Left colon (tissue), 2 donors: ENCODE measurements around the gene PCDH9. TPM values are rescaled to one million over a fixed set of nuclear protein-coding genes. Genes with fewer than 3 reads are reported as not detected.

Source experiments
- ATAC-seq: fragments of 200-7000 bp; cut with Tn5 transposase; one replicate; pipeline ENCODE4 v1.9.1; 2020; ENCODE audit warnings: mild to moderate bottlenecking, moderate library complexity
- DNase-seq, 2 donors: peaks; one replicate each; pipeline ENCODE4 v3.0.0-alpha.2; 2020
- intact Hi-C, 2 donors: fragments of 100-400 bp; cut with DNase I in 1 of 2; cut with micrococcal nuclease in 1 of 2; formaldehyde crosslinking; loops; one replicate each; pipeline versions ENCODE4 v1.11.2 to v1.14.0; 2022; cut with DNase I, micrococcal nuclease
- total RNA-seq, 2 donors: library from RNA; stranded (reverse); fragmentation: NEBNext Ultra II Directional; extraction: Animal tissue kit (Norgen Biotek cat#: 25700); gene quantifications; one replicate each; pipeline ENCODE4 v1.2.1, GENCODE V29; 2021
- donor health status: DM: no; HTN: no; CAD: no.
- donor health status: DM: yes; HTN: yes; CAD: no.

PCDH9 gene
- total RNA-seq, 2 donors from 2014 or later = 0.61 to 1.4 TPM

DNA sequence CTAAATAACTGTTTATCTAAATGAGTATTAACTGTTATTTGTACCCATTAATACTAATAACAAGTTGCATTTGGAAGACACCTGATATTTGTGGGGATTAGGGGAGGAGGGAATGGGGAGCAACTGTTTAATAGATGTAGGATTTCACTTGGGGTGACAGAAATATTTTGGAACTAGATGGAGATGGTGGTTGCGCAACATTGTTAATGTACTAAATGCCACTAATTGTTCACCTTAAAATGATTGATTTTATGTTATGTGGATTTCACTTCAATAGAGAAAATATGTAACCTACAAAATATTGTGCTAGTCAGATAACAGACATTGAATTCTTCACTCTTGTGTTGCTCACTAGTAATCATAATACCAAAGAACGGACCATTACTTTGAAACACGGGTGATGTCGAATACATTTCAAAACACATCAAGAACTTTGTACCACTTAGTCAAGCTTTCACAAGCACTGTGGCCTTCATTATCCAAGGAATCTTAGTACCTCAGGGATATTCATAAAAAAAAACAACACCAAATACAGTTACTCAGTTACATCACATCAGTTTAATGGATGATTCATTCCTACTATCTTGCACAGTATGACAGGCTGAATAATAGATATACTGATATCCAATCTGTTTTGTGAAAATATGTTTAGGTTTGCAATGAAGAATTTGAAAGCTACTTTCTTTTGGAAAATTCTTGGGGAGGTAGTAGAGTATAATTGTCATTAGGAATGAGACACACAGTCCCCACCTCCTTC lies 721.8 kb downstream of the PCDH9 start:
- ATAC-seq (no peak), DNase-seq (no peak)
- intact Hi-C loops = no loop called here

DNA sequence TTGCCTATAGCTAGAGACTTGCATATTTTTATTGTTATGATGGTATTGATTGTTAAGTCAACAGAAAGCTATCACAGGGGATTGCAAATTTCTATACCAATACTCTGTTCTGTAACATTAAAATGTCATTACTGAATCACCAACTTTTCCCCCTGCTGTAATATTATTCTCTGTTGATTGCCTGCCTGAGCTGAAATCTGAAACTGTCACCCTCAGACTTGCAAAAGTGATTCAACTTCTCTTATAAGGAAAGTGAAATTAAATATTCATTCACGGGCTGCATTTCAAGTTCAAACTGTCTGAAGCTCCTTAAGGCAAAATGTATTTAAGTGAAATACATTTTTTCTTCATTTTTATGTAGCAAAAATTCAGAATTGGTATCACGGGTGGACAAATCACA lies 723.2 kb downstream of the PCDH9 start:
- intact Hi-C loops = no loop called here
- DNase-seq (no peak), ATAC-seq (no peak)

- intact Hi-C loops = no loop called here
- ATAC-seq (no peak), DNase-seq (no peak)
Observed at GRCh38 chr13:66506051-66506777, 723.9 kb downstream of the PCDH9 start.

- ATAC-seq = peak; percentile 54
- intact Hi-C loops = no loop called here
- no peak for DNase-seq
Observed at GRCh38 chr13:66503890-66504289, 726.2 kb downstream of the PCDH9 start.

- intact Hi-C loops = no loop called here
- DNase-seq (no peak), ATAC-seq (no peak)
Observed at GRCh38 chr13:66501181-66501580, 729.0 kb downstream of the PCDH9 start.

GRCh38 chr13:66492479-66492878 lies 737.7 kb downstream of the PCDH9 start:
- intact Hi-C loops = no loop called here
- ATAC-seq (no peak), DNase-seq (no peak)

DNA sequence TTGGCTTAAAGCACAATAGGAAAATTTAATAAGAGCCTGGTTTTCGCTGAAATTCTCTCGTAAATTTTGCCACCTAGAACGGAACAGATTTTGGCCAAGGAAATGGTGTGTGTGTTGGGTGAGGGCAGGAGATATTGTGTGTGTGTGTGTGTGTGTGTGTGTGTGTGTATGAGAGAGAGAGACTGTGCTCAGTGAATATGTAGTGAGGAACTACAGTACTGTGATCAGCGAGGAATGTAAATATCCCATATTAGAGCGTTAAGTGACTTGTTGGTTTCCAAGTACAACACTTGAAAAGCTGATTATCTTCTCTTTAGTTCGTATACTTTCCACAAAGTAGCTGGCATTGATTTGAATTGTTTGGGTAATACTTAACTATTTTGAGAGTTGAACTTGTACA lies 738.9 kb downstream of the PCDH9 start:
- DNase-seq = no peak
- intact Hi-C loops = no loop called here
- no peak for ATAC-seq

DNA sequence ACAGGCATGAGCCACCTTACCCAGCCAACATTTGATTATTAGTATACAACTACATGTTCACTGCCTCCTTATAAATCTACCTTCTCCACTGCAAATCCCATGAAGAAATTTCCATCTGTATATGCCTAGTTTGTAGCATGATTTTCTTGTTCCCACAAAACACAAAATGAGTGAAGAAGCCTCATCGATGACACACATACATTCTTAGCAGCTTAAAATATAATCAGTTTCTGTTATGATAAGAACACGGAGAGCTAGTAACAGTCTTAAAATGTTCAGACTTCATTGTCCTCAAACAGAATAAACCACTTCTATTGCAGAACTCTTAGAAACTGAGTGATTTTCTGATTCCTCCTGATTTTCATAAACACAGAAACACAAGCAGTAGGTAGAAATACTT lies 740.5 kb downstream of the PCDH9 start:
- DNase-seq (no peak), ATAC-seq (no peak)
- intact Hi-C loops = no loop called here

DNA sequence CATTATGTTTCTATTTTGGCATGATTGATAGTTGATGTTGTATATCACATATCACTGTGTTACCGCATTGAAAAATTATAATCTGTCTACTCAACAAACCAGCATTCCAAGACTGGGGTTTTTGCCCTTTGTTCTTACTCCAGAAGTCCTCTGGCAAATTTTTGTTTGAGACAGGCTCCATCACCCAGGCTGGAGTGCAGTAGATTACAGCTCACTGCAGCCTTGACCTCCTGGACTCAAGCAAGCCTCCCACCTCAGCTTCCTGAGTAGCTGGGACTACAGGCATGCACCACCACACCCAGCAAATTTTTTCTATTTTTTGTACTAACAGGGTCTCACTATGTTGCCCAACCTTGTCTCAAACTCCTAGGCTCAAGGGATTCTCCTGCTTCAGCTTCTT lies 741.0 kb downstream of the PCDH9 start:
- ATAC-seq (no peak), DNase-seq (no peak)
- intact Hi-C loops = no loop called here

DNA sequence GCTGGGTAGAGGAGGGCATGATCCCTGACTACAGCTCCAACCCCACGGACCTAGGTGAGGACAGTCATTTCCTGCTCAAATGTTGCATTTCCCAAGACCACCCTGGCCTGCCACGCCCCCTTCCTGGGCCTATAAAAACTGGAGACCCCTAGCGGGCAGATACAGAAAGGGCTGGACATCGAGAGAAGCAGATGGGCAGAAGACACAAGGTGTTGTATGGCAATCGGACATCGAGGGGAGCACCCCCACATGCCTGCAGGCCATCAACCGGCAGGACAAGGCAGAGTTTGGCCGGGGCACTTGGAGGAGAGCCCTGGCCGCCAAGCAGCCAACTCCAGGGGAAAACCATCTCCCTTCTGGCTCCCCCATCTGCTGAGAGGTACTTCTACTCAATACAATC lies 746.4 kb downstream of the PCDH9 start:
- intact Hi-C loops = no loop called here
- ATAC-seq (no peak), DNase-seq (no peak)

- ATAC-seq = no peak
- no peak for DNase-seq
- intact Hi-C loops = no loop called here
Observed at GRCh38 chr13:66482836-66483235, 747.3 kb downstream of the PCDH9 start.

DNA sequence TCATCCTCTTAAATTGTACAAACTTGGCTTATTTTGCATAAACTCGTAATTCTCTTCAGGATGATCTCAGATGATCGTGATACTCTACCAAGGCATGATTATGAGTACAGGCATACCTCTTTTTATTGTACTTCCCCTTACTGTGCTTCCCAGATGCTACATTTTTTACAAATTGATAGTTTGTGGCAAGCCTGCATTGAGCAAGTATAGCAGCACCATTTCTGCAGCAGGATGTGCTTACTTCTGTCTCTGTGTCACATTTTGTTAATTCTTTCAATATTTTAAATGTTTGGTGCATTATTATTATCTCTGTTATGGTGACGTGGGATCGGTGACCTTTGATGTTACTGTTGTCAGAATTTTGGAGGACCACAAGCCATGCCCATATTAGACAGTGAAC lies 752.3 kb downstream of the PCDH9 start:
- ATAC-seq (no peak), DNase-seq (no peak)
- intact Hi-C loops = no loop called here

DNA sequence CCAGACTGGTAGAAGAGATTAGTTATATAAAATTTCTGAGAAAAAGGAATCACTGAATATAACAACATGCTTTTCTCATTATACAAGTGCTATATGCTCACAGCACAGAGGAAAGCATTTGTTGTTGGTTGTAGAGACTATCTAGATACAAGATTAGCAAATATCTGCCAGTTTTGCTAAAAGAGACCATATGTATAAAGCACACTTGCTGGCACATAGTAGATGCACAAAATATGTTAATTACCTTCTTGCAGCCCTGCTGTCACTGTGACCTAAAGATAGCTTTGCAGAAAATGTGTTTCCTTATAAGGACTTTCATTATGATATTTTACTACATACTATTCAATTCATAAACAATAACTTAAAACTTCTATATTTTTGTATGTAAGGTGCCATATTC lies 755.1 kb downstream of the PCDH9 start:
- ATAC-seq = no peak

DNA sequence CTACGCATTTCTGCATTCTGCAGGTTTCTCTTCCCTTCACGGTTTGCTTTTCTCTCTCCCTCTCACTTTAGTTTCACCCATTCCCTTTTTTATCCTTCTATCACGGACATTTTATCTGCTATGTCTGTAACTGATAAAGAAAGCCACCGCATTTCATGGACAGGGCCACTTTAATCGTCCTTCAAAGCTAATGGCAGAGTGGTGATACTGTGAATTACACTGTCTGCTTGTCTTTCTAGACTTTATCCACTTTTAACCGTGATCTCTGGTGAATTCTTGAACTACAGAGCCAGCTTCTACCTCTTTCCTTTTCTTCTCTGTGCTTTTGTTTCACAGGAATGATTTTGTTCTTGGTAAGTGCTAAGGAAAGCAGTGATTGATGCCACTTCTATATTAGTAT lies 760.4 kb downstream of the PCDH9 start:
- intact Hi-C loops = no loop called here
- DNase-seq (no peak), ATAC-seq (no peak)

More for the DNA sequence above, 755.1 kb downstream of the PCDH9 start:
- no peak for DNase-seq
- intact Hi-C loops = no loop called here

DNA sequence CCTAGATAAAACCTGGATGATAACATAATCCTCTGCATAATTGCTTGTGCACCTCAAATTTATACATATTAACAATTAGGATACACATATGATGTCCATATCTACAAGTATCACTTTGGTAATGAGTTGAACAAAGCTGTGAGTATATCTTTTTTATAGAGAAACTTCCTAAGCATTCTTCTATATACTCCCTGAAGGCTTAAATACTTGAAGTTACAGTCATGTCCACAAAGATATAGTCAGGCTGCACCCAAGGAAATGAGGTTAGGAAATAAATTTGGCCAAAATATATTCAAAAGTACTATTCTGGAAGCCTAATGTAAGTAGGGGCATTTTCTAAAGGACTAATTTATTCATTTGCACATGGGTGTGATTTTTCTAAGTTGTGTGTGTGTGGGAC lies 761.5 kb downstream of the PCDH9 start:
- no peak for ATAC-seq
- intact Hi-C loops = no loop called here
- DNase-seq = no peak

DNA sequence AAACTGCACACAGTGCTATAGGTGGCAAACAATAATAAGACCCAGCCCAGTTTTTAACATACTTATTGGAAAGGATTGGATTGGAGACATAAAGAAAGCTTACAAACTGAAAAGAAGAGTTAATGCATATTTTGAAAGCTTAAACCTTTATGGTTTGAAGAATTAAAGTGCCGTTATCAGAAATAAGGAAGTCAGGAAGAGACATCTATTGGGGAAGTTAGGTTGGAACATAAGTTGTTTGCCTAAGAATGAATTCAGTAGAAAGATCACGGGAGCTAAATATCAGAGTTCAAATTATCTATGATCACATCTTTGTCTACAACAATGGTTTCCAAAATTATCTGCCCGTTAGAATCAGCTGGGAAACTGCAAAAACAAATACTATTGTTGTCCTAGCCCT lies 767.9 kb downstream of the PCDH9 start:
- no peak for ATAC-seq
- DNase-seq = no peak
- intact Hi-C loops = no loop called here

DNA sequence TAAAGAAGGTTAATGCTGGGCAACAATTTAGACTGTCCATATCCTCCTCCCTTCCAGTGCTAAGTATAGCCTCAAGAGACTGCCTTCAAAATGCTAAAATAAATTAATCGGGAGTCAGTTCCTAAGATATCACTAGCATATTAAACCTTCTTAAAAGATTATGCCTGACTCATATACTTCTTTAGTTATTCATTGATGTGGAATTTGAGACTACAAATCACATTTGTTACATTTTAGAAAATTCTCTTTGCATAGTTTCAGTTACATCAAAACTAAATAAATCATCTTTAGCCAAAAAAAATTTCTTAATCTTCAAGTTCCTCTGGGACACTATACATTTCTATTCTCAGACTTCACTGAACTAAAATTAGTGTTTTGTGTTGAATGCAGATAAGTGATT lies 769.1 kb downstream of the PCDH9 start:
- intact Hi-C loops = no loop called here

DNA sequence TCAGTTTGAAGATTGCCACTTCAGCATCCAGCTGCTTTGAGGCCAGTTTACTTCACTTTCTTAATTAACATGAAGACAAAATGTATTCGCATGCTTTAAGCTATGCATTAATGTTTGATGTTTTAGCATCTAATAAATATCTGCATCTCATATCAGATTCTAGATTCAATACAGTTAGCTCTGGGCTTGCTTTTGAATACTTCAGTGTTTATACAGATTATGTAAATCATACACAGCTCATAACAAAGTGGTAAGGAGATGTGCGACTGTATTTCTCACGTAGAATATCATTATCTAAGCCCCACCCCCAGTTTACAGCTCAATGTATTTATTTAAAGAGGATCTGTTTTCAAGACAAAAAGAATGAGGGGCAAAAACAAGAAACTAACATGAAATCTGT lies 770.5 kb downstream of the PCDH9 start:
- intact Hi-C loops = no loop called here
- ATAC-seq (no peak), DNase-seq (no peak)

More for the DNA sequence above, 769.1 kb downstream of the PCDH9 start:
- DNase-seq (no peak), ATAC-seq (no peak)

- intact Hi-C loops = no loop called here
- ATAC-seq (no peak), DNase-seq (no peak)
Observed at GRCh38 chr13:66459143-66459542, 771.0 kb downstream of the PCDH9 start.

GRCh38 chr13:66446413-66446812 lies 783.7 kb downstream of the PCDH9 start:
- DNase-seq (no peak), ATAC-seq (no peak)
- intact Hi-C loops = no loop called here

- intact Hi-C loops = no loop called here
- DNase-seq = no peak
- ATAC-seq = no peak
Observed at GRCh38 chr13:66443926-66444325, 786.2 kb downstream of the PCDH9 start.
